GM21737 (cell line): ENCODE measurements around the gene NUDT14.

Source experiments
- ATAC-seq: cut with Tn5 transposase; IDR thresholded peaks from one replicate; pipeline ENCODE4 v1.9.1; 2021; ENCODE audit warnings: mild to moderate bottlenecking, moderate library complexity; ENCODE audit not compliant: unreplicated experiment

NUDT14 gene

DNA sequence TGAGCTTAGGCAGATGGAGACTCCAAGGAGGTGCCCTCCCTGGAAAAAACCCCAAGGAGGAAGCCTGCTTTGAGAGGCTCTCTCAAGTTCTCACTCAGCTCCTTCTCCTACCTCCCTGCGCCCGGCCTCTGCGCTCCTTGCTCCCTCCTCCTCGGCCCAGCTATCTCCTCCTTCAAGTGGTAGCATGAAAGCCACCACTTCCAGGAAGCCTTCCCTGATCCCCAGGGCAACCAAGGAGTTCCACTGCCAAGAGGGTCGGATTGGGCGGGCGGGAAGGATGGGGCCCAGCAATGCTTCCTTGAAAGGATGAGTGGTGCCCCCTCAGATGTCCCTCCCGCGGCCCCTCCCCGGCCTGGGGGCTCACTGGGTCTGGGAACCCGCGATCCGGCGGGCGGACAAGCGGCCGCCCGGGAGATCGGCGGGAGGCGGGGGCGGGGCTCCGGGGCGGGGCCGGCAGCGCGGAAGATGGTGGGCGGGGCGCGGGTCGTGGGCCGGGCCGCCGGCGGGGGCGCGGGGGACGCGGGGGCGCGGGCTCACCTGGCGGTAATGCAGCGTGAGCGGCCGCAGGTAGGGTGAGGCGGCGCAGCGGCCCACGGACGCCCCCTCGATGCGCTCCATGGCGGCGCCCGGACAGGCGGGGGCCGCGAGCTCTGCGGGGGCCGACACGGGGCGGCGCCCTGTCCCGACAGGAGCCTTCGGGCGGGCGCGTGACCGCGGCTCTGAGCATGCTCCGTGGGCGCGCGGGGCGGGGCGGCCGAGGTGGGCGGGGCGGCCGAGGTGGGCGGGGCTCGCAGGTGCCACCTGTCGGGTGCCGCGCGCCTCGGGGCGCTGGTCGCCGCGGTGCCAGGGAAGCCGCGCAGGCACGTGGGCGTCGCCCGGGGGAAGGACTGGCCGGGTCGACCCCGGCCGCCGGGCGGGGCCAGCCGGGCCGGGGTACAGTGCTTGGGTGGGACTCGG, at the start of gene NUDT14:
NUDT14 (minus strand) TSS at position 721 of the 957 bp plus-strand sequence; CDS start at position 618, 103 bp downstream.
- no peak for ATAC-seq

- no peak for ATAC-seq
These were observed 48.1 kb upstream of the NUDT14 start for GRCh38 chr14:105229099-105229655.

DNA sequence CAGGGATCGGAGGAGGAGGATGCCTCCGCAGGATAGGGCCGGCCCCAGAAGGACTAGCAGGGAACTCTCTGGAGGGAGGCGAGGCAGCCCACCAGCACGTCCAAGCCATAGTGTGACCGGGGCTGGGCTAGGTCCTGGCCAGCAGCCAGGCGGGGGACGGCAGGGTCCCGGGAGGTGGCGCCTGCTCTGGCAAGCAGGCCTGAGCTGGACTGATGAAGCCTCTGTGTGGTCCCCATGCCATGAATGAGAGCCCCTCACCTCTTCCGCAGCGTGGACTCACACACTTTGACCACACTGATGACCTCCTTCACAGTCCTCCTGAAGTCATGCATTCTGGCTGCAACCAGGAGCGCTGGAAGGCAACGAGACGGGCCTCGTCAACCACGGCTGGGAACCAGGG, 47.5 kb upstream of the NUDT14 start:
- no peak for ATAC-seq

GRCh38 chr14:105227346-105227745, 46.2 kb upstream of the NUDT14 start:
- no peak for ATAC-seq

GRCh38 chr14:105226198-105226597, 45.1 kb upstream of the NUDT14 start:
- no peak for ATAC-seq

DNA sequence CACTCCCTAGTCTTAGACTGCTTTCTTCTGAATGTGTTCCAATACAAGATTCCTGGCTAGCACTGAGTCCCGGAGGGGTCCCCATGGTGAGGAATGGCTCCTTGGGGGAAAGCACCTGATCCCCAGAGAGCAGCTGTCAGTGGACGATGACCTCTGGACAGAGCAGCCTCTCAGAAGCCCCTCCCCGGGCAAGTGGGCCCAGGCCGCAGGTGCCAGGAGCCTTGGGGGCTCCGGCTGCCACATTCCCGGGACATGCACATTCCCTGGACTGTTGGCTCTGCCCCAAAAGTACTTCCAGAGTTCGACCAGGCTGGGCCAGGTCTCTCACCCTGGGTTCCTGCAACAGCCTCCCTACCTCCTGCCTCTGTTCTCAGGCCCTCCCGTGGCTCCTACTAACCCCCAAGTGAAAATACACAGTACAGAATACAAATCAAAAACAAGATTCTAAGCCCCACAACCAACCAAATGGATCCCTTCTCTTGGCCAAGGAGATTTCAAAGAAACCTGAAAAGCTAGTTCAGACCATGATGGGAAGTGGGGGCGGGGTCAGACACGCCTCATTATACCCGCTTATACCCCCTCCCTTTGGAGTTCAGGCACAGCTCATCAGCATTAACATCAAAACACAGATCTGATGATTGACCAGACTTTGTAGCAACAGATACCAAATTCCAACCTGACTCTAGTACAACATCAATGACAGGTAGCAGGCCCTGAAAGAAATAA, 43.9 kb upstream of the NUDT14 start:
- no peak for ATAC-seq

GRCh38 chr14:105223770-105224544, 42.8 kb upstream of the NUDT14 start:
- no peak for ATAC-seq

- ATAC-seq: no peak
These were observed 42.1 kb upstream of the NUDT14 start for GRCh38 chr14:105223260-105223659.

- ATAC-seq: no peak
These were observed 40.6 kb upstream of the NUDT14 start for GRCh38 chr14:105221598-105222178.

- no peak for ATAC-seq
These were observed 39.8 kb upstream of the NUDT14 start for GRCh38 chr14:105220699-105221597.

GRCh38 chr14:105219753-105220152, 38.6 kb upstream of the NUDT14 start:
- no peak for ATAC-seq

- ATAC-seq: no peak
These were observed 38.0 kb upstream of the NUDT14 start for GRCh38 chr14:105219043-105219612.

- no peak for ATAC-seq
These were observed 37.5 kb upstream of the NUDT14 start for GRCh38 chr14:105218611-105219010.

- ATAC-seq: no peak
These were observed 36.7 kb upstream of the NUDT14 start for GRCh38 chr14:105217774-105218173.

DNA sequence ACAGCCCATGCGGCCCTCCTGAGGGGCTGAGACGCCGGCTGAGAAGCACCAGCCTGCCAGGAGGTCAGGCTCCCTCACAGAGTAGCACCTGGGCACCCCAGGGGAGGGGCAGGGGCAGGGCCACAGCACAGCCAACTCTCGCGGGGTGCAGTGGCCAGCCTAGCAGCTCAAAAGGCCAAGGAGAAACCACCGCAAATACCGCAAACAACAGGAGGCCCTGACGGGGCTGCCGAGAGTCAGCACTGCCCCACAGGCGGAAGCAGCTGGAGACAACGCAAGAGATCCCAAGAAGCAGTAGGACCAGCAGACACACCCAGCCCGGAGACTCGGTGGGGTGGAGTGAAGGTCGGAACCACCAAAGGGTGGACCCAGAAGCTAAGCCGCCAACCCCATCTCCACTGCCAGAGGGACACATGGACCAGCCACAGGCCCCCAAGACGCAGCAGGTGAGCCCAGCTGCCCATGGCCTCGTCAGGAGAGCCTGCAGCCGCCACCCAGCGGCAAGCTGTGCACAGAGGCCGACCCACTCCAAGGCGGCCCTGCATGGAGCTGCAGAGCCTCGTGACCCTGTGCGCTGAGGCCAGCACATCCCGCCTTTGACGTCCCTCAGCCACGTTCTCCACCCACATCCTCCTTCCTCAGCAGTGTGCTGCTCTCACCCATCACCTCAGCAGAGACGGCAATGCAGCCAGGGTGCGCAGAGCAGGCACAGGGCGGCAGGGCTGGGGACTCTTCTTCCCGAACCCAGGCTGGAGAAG, 35.6 kb upstream of the NUDT14 start:
- ATAC-seq: no peak

- no peak for ATAC-seq
These were observed 34.5 kb upstream of the NUDT14 start for GRCh38 chr14:105215602-105216001.

GRCh38 chr14:105214324-105214915, 33.3 kb upstream of the NUDT14 start:
- no peak for ATAC-seq

DNA sequence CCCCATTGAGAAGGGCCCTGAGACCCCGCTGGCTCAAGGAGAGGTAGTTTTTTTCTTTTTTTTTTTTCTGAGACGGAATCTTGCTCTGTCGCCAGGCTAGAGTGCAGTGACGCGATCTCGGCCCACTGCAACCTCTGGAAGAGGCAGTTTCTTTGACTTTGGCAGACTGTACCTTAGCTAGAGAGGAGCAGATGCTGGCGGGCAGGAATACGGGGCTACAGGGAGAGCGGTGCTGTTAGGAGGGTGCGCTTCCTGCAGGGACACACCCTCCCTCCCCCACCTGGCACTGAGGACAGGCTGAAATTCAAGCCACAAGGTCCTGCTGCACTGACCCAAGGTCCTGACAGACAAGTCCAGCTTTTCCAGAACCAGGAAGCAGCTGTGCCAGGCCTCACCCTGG, 32.2 kb upstream of the NUDT14 start:
- no peak for ATAC-seq
